RPMI7951 (cell line): ENCODE data around the gene MTF1. TPM values are rescaled to one million over a fixed set of nuclear protein-coding genes. Genes with fewer than 3 reads are reported as not detected.
"Not testable (repeated sequence)": the region's sequence is repeated elsewhere in the genome, so short reads cannot be mapped to it uniquely, and the experiment has no call there.

ENCODE experiments used
- DNase-seq: peaks from one replicate; pipeline ENCODE4 v3.0.0-alpha.2; 2012; ENCODE audit warnings: low read depth
- total RNA-seq: library from RNA; depleted of rRNA; stranded (reverse); fragments of >200 nt; shearing (Covaris generic); gene quantifications from 2 replicates; pipeline ENCODE4 v1.2.3, GENCODE V29; 2014; rRNA removed

MTF1 gene
- total RNA-seq = 3.0 and 3.5 TPM in 2 replicates

DNA sequence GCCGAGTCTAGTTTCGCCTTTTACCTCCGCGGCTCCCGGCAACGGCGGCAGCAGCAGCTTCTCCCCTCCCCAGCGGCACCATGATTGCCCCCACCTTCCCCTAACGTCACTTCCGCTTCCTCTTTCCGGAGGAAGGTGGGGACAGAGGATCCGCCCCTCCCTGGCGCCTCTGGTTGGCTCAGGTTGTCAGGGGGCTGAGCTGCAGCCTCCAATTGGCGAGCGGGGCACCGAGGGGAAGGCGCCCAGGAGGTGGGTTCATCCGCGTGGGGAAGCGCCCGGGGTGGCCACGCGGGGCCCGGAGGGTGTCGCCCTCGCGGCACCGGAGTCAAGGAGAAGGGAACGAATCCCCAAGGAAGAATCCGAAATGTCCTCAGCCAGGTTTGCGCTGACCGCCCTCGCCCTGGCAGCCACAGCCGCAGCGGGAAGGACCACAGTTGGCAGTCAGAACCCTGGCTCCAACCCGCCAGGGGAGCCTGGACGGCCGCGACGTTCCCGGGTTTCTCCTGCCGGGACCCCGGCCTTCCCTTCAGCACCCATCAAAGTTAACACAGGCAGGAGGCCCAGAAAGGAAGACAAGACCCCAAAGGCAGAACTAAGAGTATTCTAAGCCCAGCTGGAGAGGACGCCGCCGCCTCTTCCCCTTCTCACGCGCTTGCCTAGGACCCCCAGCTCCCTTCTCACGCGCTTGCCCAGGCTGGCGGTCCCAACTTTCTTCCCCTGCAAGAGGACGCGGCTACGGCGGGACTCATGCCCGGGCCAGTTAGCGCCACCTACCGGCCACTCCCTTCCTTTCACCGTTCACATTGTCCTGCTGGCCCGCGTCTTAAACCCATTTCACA lies at the start of gene MTF1:
TSS of gene MTF1 (minus strand) at position 86 of the 839 bp plus-strand sequence. CDS start 1,934 bp downstream, outside the sequence.
- peak; percentile 97 for DNase-seq

- not testable (repeated sequence) for DNase-seq
Measured at GRCh38 chr1:37908531-37908930, 49.1 kb upstream of the MTF1 start.

DNA sequence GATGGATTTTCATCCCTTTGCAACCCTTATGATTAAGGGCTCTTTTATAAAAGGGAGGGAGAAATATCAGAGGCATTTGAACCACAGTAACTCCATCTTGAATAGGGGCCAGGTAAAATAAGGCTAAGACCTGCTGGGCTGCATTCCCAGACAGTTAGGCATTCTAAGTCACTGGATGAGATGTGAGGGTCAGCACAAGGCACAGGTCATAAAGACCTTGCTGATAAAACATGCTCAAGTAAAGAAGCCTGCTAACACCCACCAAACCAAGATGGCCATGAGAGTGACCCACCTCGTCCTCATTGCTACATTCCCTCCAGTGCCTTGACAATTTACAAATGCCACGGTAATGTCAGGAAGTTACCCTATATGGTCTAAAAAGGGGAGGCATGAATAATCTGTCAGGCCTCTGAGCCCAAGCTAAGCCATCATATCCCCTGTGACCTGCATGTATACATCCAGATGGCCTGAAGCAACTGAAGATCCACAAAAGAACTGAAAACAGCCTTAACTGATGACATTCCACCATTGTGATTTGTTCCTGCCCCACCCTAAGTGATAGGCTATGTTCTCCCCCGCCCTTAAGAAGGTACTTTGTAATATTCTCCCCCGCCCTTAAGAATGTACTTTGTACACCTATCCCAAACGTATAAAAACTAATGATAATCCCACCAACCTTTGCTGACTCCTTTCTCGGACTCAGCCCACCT lies 48.2 kb upstream of the MTF1 start:
- DNase-seq = not testable (repeated sequence)

- DNase-seq = not testable (repeated sequence)
Measured at GRCh38 chr1:37906591-37906990, 47.2 kb upstream of the MTF1 start.

DNA sequence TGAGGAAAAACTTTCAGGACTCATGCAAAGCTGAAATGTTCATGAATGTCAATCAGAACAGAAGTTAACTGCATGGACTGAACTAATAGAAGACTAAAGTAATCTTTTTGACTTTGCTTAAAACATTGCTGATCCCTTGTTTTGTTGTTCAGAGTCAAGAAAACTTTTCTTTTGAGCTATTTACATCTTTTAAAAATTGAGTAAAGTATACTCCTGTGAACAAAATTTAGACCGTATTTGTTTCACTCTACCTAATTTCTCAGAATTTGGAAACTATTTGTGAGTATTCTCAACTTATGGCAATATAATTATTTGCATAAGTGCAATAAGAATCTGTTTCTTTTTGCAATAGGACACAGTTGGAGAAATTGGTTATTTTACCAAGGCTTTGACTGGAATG lies 46.3 kb upstream of the MTF1 start:
- DNase-seq = no peak

DNA sequence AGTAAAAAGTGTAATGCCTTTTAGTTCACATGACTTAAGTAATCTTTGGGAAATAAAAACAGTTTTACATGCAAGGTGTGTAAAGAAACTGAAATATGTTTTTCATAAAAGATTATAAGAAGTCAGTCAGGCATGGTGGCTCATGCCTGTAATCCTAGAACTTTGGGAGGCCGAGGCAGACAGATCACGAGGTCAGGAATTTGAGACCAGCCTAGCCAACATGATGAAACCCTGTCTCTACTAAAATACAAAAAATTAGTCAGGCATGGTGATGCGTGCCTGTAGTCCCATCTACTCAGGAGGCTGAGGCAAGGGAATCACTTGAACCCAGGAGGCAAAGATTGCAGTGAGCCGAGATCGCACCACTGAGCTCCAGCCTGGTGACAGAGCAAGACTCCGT lies 44.5 kb upstream of the MTF1 start:
- DNase-seq = not testable (repeated sequence)

DNA sequence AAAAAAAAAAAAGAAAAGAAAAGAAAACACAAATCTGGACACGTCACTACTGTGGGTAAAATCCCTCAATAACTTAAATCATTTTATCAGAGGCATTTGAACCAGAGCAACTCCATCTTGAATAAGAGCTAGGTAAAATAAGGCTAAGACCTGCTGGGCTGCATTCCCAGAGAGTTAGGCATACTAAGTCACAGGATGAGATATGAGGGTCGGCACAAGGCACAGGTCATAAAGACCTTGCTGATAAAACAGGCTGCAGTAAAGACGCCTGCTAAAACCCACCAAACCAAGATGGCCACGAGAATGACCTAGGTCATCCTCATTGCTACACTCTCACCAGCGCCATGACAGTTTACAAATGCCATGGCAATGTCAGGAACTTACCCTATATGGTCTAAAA lies 43.6 kb upstream of the MTF1 start:
- no peak for DNase-seq

GRCh38 chr1:37901893-37902225 lies 42.5 kb upstream of the MTF1 start:
- no peak for DNase-seq

- DNase-seq = no peak
Measured at GRCh38 chr1:37901191-37901892, 42.0 kb upstream of the MTF1 start.

GRCh38 chr1:37897563-37897962 lies 38.2 kb upstream of the MTF1 start:
- not testable (repeated sequence) for DNase-seq

GRCh38 chr1:37893673-37894072 lies 34.3 kb upstream of the MTF1 start:
- no peak for DNase-seq

- no peak for DNase-seq
Measured at GRCh38 chr1:37892151-37893047, 33.0 kb upstream of the MTF1 start.

GRCh38 chr1:37890378-37891014 lies 31.1 kb upstream of the MTF1 start:
- DNase-seq = peak; percentile 31

DNA sequence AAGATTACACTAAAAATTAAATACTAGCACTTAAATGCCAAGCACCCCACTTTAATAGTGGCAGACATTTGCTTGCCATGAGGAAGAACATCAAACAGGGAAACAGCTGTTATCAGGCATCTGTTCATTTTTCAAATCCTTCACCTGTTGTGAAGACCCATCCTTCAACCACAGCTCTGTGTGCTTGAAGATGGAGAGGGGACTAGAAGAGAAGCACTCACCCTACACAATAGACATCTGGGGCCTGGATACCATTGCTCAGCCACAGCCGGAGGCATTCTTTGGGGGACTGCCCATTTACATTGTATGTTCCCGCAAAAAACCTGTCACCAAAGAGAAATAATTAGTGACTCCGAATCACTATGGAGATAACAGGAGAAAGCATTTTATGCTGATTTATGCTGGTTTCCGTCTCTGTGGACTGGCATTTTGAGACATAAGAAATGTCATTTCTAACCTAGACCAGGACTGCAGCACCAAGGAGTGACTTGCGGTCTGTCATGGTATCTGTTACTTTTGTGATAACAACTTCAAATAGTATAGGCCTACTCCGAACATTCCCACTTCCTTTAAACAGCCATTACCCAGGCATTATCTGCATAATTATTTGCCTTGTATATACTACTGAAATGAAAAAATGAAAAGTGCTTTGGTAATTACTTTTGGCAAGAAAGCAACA lies 28.8 kb upstream of the MTF1 start:
- DNase-seq = no peak

DNA sequence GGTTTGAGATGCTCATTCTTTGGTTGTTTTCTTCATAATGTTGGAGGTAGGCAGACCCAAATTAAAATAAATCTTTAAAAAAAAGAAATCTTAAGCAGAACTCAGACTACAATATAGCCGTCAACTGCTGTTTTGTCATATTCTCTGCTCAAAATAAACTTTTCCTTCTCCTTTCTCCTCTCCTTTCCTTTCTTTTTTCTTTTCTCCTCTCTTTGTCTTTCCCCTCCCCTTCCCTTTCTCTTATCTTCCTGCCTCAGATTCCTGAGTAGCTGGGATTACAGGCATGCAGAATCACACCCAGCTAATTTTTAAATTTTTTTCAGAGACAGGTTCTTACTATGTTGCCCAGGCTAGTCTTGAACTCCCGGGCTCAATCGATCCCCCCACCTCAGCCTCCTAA lies 24.8 kb upstream of the MTF1 start:
- DNase-seq = no peak

GRCh38 chr1:37883671-37884070 lies 24.3 kb upstream of the MTF1 start:
- DNase-seq = no peak

DNA sequence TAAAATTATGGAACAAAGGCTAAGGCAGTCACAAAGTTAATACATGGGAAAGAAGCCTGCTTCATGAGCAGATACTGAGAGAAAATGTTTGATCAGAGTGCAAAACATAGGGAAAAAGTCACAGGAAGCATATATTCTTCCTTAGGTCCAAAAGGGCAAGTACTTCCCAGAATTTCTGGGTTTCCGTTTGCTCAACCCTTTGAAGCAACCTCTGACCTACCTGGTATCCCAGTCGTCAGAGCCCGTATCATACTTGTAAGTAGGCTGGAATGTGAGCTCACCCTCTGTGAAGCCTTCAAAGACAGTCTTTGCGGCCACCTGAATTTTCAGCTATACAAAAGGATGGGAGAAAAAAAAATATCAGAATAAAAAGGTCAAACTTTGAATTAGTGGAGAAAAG lies 20.5 kb upstream of the MTF1 start:
- DNase-seq = no peak

DNA sequence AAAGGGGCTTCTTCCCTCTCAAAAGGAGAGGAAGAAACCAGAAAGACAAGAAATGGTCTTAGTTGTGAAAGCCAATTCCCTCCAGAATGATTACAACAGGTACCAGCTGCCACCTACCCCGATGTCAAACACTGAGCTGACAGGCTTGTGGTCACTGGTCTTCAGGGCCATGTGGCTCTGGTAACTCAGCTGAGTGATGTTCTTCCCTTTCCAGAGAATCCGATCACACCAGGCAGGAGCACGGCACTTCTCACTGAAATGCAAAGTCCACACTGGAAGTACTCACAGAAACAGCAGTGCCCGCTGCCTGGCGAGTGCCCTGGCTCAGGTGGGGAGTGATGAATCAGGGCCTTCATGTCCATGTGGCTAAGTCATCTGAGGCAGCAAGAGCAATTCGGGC lies 18.7 kb upstream of the MTF1 start:
- DNase-seq = no peak

DNA sequence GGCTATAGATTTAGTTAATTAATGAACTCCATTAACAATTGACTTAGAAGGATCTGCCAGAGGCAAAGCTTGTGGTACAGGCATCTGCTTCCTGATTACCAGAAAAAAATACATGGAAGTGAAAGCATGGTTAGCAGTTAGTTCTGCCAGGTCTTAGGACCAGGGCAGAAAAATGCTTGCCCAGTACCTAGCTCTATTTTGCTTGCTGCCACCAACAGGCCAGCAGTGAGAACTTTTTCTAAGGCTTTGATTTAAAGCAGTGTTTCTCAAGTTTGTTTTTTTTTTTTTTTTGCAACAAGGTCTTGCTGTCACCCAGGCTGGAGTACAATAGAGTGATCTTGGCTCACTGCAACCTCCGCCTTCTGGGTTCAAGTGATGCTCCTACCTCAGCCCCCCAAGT lies 16.4 kb upstream of the MTF1 start:
- no peak for DNase-seq

GRCh38 chr1:37872692-37873091 lies 13.3 kb upstream of the MTF1 start:
- no peak for DNase-seq
